A549 (cell line): ENCODE measurements around the gene UCP1. TPM values are rescaled to one million over a fixed set of nuclear protein-coding genes. Genes with fewer than 3 reads are reported as not detected.
A peak's percentile ranks its signal among the peaks of the same experiment; 100 is the strongest.

Experiments
- ATAC-seq, 2 experiments: fragments of 200-7000 bp in 1 of 2; fragments of >200 bp in 1 of 2; cut with Nextera tagmentation in 1 of 2; cut with Tn5 transposase in 1 of 2; 3 replicates each; pipeline versions ENCODE4 v1.8.0 to v1.9.1; 2018 to 2020; ENCODE audit warnings: mild to moderate bottlenecking in 1 of 2, moderate library complexity in 1 of 2
- CTCF ChIA-PET: fragments of 300-600 bp; sonication (Branson Sonifier 250); formaldehyde crosslinking; extraction: SDS; loops from one replicate; lab custom pipeline; 2021; ENCODE audit warnings: antibody characterized with exemption, inconsistent platforms; lab: Yijun Ruan, JAX
- POLR2A ChIA-PET: fragments of 350-600 bp; formaldehyde crosslinking; extraction: SDS; loops from one replicate; lab custom pipeline; 2021; ENCODE audit warnings: antibody characterized with exemption, inconsistent platforms; lab: Yijun Ruan, JAX
- DNase-seq, 2 experiments: peaks; one replicate each; pipeline versions ENCODE4 v3.0.0 to v3.0.0-alpha.2; 2011 to 2016; ENCODE audit warnings: low read depth in 1 of 2, low spot score in 1 of 2
- FAIRE-seq: peaks from 2 replicates; lab custom pipeline; 2011; peaks lifted over from hg19 to GRCh38; lab: Jason Lieb, UNC
- H3K27ac ChIP-seq, 2 experiments: fragments of >200 bp; sonication (Bioruptor Twin); formaldehyde crosslinking; 3 replicates each; pipeline ENCODE4 v1.5.1; 2016 to 2017
- H3K4me1 ChIP-seq: fragments of >200 bp; sonication (Bioruptor Twin); formaldehyde crosslinking; 3 replicates; pipeline ENCODE4 v1.6.1; 2016
- H3K4me2 ChIP-seq: fragments of >200 bp; sonication (Bioruptor Twin); formaldehyde crosslinking; 3 replicates; pipeline ENCODE4 v1.6.1; 2016
- H3K4me3 ChIP-seq: fragments of >200 bp; sonication (Bioruptor Twin); formaldehyde crosslinking; 3 replicates; pipeline ENCODE4 v1.5.1; 2016
- H3K9me3 ChIP-seq: fragments of >200 bp; sonication (Bioruptor Twin); formaldehyde crosslinking; 3 replicates; pipeline ENCODE4 v1.6.1; 2016
- BCL3 ChIP-seq: fragments of >200 bp; sonication (Bioruptor Twin); formaldehyde crosslinking; IDR thresholded peaks from 3 replicates; pipeline ENCODE4 v1.6.1; 2016
- CBX8 ChIP-seq: fragments of 200-600 bp; sonication (generic); IDR thresholded peaks from 2 replicates; pipeline ENCODE4 v1.6.1; 2016
- CEBPB ChIP-seq, 2 experiments: fragments of >200 bp in 1 of 2; sonication (Bioruptor Twin) in 1 of 2; formaldehyde crosslinking in 1 of 2; IDR thresholded peaks; 2 replicates each; pipeline ENCODE4 v1.6.1; 2012 to 2016
- EHMT2 ChIP-seq: fragments of 200-600 bp; sonication (generic); IDR thresholded peaks from 2 replicates; pipeline ENCODE4 v1.6.1; 2016; ENCODE audit warnings: antibody characterized with exemption, low read depth, mild to moderate bottlenecking, moderate library complexity
- GATA3 ChIP-seq: IDR thresholded peaks from 2 replicates; pipeline ENCODE4 v1.6.1; 2012; ENCODE audit warnings: borderline replicate concordance
- JUN ChIP-seq, 2 experiments: fragments of >200 bp; sonication (Bioruptor Twin); formaldehyde crosslinking; IDR thresholded peaks; 2 replicates in 1 of 2; 3 replicates in 1 of 2; pipeline ENCODE4 v1.6.1; 2016 to 2017
- JUNB ChIP-seq: fragments of >200 bp; sonication (Bioruptor Twin); formaldehyde crosslinking; IDR thresholded peaks from 2 replicates; pipeline ENCODE4 v1.6.1; 2016
- KDM1A ChIP-seq: fragments of 200-600 bp; sonication (generic); IDR thresholded peaks from 2 replicates; pipeline ENCODE4 v1.6.1; 2016; ENCODE audit warnings: low read depth, mild to moderate bottlenecking
- MAFK ChIP-seq: fragments of 450-650 bp; IDR thresholded peaks from 2 replicates; pipeline ENCODE4 v1.6.1; 2014; ENCODE audit not compliant: partially characterized antibody
- MAZ ChIP-seq: fragments of 150-350 bp; IDR thresholded peaks from 2 replicates; pipeline ENCODE4 v1.6.1; 2014; ENCODE audit warnings: antibody characterized with exemption, low read depth, low read length, borderline replicate concordance
- NFE2L2 ChIP-seq: fragments of 150-350 bp; conservative IDR thresholded peaks from 2 replicates; pipeline ENCODE4 v1.6.1; 2014; ENCODE audit warnings: low read length
- NPAS2 ChIP-seq: fragments of 250-450 bp; sonication (Bioruptor Pico); IDR thresholded peaks from 2 replicates; pipeline ENCODE4 v1.8.0; 2022; ENCODE audit warnings: mild to moderate bottlenecking, moderate library complexity, borderline replicate concordance
- PHF8 ChIP-seq: fragments of 200-600 bp; sonication (generic); IDR thresholded peaks from 2 replicates; pipeline ENCODE4 v1.6.1; 2016; ENCODE audit warnings: low read depth, mild to moderate bottlenecking, antibody characterized with exemption, moderate library complexity, borderline replicate concordance
- POLR2A ChIP-seq: IDR thresholded peaks from 2 replicates; pipeline ENCODE4 v1.6.1; 2012; ENCODE audit warnings: mild to moderate bottlenecking, low read length
- RAD21 ChIP-seq, 2 experiments: fragments of >200 bp in 1 of 2; sonication (Bioruptor Twin) in 1 of 2; formaldehyde crosslinking in 1 of 2; IDR thresholded peaks in 1 of 2; conservative IDR thresholded peaks in 1 of 2; 2 replicates in 1 of 2; 3 replicates in 1 of 2; pipeline ENCODE4 v1.6.1; 2012 to 2018; ENCODE audit warnings: inconsistent platforms in 1 of 2
- RCOR1 ChIP-seq: fragments of 150-350 bp; IDR thresholded peaks from 2 replicates; pipeline ENCODE4 v1.6.1; 2014; ENCODE audit warnings: antibody characterized with exemption, low read length, low read depth
- RFX5 ChIP-seq: fragments of 450-650 bp; IDR thresholded peaks from 2 replicates; pipeline ENCODE4 v1.7.1; 2014; ENCODE audit warnings: antibody characterized with exemption, mild to moderate bottlenecking, moderate library complexity
- SMC3 ChIP-seq: fragments of >200 bp; sonication (Bioruptor Twin); formaldehyde crosslinking; IDR thresholded peaks from 3 replicates; pipeline ENCODE4 v1.6.1; 2018; ENCODE audit warnings: inconsistent platforms
- SREBF2 ChIP-seq: fragments of 450-650 bp; IDR thresholded peaks from 2 replicates; pipeline ENCODE4 v1.6.1; 2014; ENCODE audit warnings: mild to moderate bottlenecking, moderate library complexity
- ZSCAN20 ChIP-seq: fragments of 250-450 bp; sonication (Bioruptor Pico); IDR thresholded peaks from 2 replicates; pipeline ENCODE4 v1.8.0; 2022; ENCODE audit warnings: mild to moderate bottlenecking, moderate library complexity
- WGBS: methylation state at CpG from one replicate; pipeline ENCODE4 v1.1.6; 2017; ENCODE audit errors: missing lambda C conversion rate; 5-methylcytosine and 5-hydroxymethylcytosine counted together
- polyA plus RNA-seq, 4 experiments: library from polyadenylated mRNA; depleted of rRNA in 3 of 4; stranded (reverse); fragments of >200 nt; fragmentation: RNase III in 1 of 4; extraction: RNeasy Plus Mini Kit Qiagen cat#74134 plus additional on column Dnase treatment in 1 of 4; gene quantifications; 2 replicates in 3 of 4; 3 replicates in 1 of 4; pipeline ENCODE4 v1.2.3, GENCODE V29; 2011 to 2017
- TF ChIP-seq, protein P1 (sequence below): fragments of >200 bp; sonication (Bioruptor Twin); formaldehyde crosslinking; IDR thresholded peaks from 3 replicates; pipeline ENCODE4 v1.5.1; 2016
- TF ChIP-seq, protein P2 (sequence below): fragments of 250-450 bp; sonication (Bioruptor Pico); IDR thresholded peaks from 2 replicates; pipeline ENCODE4 v1.5.0; 2021; ENCODE audit warnings: mild to moderate bottlenecking, moderate library complexity, borderline replicate concordance
- TF ChIP-seq, protein P3 (sequence below): IDR thresholded peaks from 2 replicates; pipeline ENCODE4 v1.6.1; 2012
- TF ChIP-seq, protein P4 (sequence below): IDR thresholded peaks from 2 replicates; pipeline ENCODE4 v1.6.1; 2012; ENCODE audit warnings: low read depth, borderline replicate concordance
- TF ChIP-seq, protein P5 (sequence below): fragments of 200-600 bp; sonication (generic); IDR thresholded peaks from 2 replicates; pipeline ENCODE4 v1.6.1; 2016; ENCODE audit warnings: antibody characterized with exemption, mild to moderate bottlenecking, moderate library complexity

UCP1 gene
- polyA plus RNA-seq, 2 of the 4 experiments (the other 2 are of a cell fraction) = 0.13 TPM; not detected in 1

DNA sequence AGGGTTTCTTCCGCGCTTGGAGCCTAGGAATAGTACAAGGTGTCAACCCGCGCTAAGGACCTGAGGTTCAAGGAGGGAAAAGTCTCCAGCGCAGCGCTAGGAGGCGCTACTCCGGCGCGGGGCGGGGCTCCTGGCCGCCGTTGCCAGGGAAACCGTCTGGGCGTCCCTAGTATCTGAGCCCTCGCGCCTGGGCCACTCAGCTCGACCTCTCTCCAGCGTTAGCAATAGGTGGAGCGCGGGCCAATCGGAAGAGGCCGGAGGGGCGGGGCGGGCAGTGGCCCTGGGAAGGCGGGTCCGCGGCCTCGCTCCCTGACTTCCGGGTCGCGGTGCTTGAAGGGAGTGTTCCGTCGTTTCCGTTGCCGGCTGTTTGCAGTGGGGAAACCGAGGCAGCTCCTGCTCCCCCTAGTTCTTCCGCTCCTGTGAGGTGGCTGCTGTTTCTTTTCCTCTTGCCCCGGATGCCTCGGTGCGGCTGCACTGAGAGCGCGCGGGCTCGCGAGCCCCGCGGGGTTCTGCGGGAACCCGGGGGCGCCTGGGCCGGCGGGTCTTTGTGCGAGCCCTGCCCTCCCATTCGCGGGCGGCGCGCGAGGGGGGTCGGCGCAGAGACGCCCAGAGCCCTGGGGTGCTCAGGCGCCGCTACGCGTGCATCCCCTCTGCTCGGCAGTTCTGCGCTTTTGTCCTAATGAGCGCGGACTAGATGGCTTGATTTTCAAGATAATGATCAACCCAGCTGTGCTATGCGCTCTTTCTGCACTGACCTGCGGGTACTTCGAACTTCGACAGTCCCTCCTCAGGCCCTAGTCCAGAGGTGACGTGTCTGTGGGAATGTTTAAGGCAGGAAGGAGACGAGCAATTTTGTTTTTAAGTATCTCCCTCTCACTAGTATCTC, 44.7 kb downstream of the UCP1 start, which contains the start of gene ELMOD2:
TSS of gene ELMOD2 (plus strand) at position 312 of the 886 bp plus-strand sequence. CDS start 1,261 bp downstream, outside the sequence.
- ChIA-PET POLR2A (interaction anchor here (0.6 to 1.5 kb wide), 10 partner anchors 10 to 342 kb away, joined by 3 to 7 read pairs (median 3); partner anchors contain the start of gene SCOC), CTCF (interaction anchor here (0.5 to 2.9 kb wide), 12 partner anchors 8 to 334 kb away, joined by 3 to 10 read pairs (median 3); partner anchors contain the start of gene CLGN)
- DNase-seq (peak; percentile 91 to 95), ATAC-seq (peak; percentile 100), FAIRE-seq (no peak)
- WGBS = 1% methylated on average over 23 of the region's 77 CpGs
- Histone ChIP-seq H3K4me1 (peaks cover 10% of the 10 kb centered on the region; the same call in 2 of the 3 replicates), H3K9me3 (no peaks in the 10 kb centered on the region), H3K4me3 (peak within 1 kb of the TSS; percentile 62), H3K4me2 (peak within 1 kb of the TSS; percentile 81), H3K27ac (peak within 1 kb of the TSS; percentile 86 to 91)
- no peak for TF ChIP-seq CEBPB (IDR thresholded peaks at IDR 0.05)
- 0 out of 3 replicates have a peak, but pooled peaks have one; percentile 37 for TF ChIP-seq BCL3
- TF ChIP-seq POLR2A = peak; percentile 77
- TF ChIP-seq RAD21 (conservative IDR thresholded peaks at IDR 0.05 in 1 of 2, IDR thresholded peaks at IDR 0.05 in 1 of 2) = peak; percentile 30 to 35; a peak in 2 of 5 replicates
- TF ChIP-seq, protein P1, sequence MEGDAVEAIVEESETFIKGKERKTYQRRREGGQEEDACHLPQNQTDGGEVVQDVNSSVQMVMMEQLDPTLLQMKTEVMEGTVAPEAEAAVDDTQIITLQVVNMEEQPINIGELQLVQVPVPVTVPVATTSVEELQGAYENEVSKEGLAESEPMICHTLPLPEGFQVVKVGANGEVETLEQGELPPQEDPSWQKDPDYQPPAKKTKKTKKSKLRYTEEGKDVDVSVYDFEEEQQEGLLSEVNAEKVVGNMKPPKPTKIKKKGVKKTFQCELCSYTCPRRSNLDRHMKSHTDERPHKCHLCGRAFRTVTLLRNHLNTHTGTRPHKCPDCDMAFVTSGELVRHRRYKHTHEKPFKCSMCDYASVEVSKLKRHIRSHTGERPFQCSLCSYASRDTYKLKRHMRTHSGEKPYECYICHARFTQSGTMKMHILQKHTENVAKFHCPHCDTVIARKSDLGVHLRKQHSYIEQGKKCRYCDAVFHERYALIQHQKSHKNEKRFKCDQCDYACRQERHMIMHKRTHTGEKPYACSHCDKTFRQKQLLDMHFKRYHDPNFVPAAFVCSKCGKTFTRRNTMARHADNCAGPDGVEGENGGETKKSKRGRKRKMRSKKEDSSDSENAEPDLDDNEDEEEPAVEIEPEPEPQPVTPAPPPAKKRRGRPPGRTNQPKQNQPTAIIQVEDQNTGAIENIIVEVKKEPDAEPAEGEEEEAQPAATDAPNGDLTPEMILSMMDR = peak; percentile 71
- TF ChIP-seq, protein P2, sequence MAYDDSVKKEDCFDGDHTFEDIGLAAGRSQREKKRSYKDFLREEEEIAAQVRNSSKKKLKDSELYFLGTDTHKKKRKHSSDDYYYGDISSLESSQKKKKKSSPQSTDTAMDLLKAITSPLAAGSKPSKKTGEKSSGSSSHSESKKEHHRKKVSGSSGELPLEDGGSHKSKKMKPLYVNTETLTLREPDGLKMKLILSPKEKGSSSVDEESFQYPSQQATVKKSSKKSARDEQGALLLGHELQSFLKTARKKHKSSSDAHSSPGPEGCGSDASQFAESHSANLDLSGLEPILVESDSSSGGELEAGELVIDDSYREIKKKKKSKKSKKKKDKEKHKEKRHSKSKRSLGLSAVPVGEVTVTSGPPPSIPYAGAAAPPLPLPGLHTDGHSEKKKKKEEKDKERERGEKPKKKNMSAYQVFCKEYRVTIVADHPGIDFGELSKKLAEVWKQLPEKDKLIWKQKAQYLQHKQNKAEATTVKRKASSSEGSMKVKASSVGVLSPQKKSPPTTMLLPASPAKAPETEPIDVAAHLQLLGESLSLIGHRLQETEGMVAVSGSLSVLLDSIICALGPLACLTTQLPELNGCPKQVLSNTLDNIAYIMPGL = peak; percentile 47; the same call in 1 of the 2 replicates
- TF ChIP-seq RCOR1 = no peak
- peak; percentile 58; the same call in 1 of the 2 replicates for TF ChIP-seq MAZ
- TF ChIP-seq KDM1A = no peak
- no peak for TF ChIP-seq MAFK
- peak; percentile 86; the same call in 1 of the 2 replicates for TF ChIP-seq PHF8
- no peak for TF ChIP-seq JUNB
- TF ChIP-seq ZSCAN20 (CRISPR knock-in tag) = no peak
- TF ChIP-seq JUN (IDR thresholded peaks at IDR 0.05) = peak; percentile 52 to 77; a peak in 3 of 5 replicates
- TF ChIP-seq EHMT2 = no peak
- TF ChIP-seq RFX5 = peak; percentile 33; the same call in 1 of the 2 replicates
- no peak for TF ChIP-seq NPAS2
- no peak for TF ChIP-seq GATA3
- TF ChIP-seq NFE2L2 = no peak
- peak; percentile 55 for TF ChIP-seq SMC3
- TF ChIP-seq SREBF2 = no peak
- TF ChIP-seq, protein P3, sequence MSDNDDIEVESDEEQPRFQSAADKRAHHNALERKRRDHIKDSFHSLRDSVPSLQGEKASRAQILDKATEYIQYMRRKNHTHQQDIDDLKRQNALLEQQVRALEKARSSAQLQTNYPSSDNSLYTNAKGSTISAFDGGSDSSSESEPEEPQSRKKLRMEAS = peak; percentile 66
- no peak for TF ChIP-seq CBX8
- TF ChIP-seq, protein P4, sequence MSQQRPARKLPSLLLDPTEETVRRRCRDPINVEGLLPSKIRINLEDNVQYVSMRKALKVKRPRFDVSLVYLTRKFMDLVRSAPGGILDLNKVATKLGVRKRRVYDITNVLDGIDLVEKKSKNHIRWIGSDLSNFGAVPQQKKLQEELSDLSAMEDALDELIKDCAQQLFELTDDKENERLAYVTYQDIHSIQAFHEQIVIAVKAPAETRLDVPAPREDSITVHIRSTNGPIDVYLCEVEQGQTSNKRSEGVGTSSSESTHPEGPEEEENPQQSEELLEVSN = peak; percentile 81
- TF ChIP-seq, protein P5, sequence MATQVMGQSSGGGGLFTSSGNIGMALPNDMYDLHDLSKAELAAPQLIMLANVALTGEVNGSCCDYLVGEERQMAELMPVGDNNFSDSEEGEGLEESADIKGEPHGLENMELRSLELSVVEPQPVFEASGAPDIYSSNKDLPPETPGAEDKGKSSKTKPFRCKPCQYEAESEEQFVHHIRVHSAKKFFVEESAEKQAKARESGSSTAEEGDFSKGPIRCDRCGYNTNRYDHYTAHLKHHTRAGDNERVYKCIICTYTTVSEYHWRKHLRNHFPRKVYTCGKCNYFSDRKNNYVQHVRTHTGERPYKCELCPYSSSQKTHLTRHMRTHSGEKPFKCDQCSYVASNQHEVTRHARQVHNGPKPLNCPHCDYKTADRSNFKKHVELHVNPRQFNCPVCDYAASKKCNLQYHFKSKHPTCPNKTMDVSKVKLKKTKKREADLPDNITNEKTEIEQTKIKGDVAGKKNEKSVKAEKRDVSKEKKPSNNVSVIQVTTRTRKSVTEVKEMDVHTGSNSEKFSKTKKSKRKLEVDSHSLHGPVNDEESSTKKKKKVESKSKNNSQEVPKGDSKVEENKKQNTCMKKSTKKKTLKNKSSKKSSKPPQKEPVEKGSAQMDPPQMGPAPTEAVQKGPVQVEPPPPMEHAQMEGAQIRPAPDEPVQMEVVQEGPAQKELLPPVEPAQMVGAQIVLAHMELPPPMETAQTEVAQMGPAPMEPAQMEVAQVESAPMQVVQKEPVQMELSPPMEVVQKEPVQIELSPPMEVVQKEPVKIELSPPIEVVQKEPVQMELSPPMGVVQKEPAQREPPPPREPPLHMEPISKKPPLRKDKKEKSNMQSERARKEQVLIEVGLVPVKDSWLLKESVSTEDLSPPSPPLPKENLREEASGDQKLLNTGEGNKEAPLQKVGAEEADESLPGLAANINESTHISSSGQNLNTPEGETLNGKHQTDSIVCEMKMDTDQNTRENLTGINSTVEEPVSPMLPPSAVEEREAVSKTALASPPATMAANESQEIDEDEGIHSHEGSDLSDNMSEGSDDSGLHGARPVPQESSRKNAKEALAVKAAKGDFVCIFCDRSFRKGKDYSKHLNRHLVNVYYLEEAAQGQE = peak; percentile 48; the same call in 1 of the 2 replicates
